VCaP (cell line): Measurements from ENCODE around the gene TRMT11.

Experiments
- H3K27ac ChIP-seq: fragments of 450-650 bp; 2 replicates; pipeline ENCODE4 v1.5.1; 2017
- TF ChIP-seq, protein P1 (sequence below): fragments of 450-650 bp; conservative IDR thresholded peaks from 2 replicates; pipeline ENCODE4 v1.5.1; 2017; ENCODE audit warnings: mild to moderate bottlenecking, moderate library complexity

The TRMT11 gene

DNA sequence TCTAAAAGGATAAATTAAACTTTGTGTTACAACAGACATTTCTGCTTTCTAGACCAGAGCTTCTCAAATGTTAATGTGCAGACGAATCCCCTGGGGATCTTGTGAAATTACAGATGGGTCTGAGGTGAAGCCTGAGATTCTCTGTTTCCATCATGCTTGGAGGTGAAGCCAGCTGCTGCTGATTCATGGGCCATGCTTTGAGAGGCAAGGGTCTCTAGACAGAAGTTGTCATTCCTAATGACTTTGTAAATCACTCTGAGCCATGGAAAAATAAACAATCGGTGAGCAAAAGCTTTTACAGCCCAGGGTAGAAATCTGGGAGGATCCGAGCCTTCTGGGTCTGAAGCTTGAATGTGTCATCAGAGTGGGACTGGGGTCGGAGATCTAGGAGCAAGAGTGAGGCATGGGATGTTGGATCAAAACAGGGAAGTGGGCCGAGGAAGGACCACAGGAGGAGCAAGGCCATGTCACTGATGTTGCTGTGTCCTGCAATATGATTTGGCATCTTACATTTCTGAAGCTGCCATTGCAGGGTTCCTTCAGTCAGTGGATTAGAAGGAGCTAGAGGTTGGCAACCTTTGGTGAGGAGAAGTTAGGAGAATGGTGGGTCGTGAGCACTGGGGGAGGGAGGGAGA is 77.3 kb downstream of the TRMT11 start:
- TF ChIP-seq, protein P1, sequence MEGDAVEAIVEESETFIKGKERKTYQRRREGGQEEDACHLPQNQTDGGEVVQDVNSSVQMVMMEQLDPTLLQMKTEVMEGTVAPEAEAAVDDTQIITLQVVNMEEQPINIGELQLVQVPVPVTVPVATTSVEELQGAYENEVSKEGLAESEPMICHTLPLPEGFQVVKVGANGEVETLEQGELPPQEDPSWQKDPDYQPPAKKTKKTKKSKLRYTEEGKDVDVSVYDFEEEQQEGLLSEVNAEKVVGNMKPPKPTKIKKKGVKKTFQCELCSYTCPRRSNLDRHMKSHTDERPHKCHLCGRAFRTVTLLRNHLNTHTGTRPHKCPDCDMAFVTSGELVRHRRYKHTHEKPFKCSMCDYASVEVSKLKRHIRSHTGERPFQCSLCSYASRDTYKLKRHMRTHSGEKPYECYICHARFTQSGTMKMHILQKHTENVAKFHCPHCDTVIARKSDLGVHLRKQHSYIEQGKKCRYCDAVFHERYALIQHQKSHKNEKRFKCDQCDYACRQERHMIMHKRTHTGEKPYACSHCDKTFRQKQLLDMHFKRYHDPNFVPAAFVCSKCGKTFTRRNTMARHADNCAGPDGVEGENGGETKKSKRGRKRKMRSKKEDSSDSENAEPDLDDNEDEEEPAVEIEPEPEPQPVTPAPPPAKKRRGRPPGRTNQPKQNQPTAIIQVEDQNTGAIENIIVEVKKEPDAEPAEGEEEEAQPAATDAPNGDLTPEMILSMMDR = no peak
- peak overlapping the region; percentile 63 for H3K27ac ChIP-seq

DNA sequence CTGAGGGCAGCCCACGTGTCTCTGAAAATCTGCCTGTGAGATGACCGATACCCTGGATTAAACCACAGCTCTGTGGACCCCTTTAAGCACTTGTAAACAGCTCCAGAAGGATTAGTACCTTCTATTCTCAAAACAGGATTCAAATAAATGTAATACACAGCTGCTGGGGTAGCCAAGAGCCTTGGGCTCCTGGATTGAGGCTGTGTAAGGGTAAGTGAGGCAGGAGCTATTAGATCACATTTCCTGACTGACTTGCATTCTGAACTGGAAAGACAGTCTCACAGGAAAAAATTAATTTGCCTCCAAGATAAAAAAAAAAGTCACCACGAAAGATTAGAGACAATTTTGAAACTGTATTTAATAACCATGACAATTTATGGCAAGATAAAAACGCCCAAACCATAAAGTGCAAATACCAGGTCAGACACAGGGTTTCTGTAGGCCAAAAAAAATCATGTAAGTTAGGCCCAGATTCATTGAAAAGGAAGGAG is 78.0 kb downstream of the TRMT11 start:
- H3K27ac ChIP-seq = peak overlapping the region; percentile 63

DNA sequence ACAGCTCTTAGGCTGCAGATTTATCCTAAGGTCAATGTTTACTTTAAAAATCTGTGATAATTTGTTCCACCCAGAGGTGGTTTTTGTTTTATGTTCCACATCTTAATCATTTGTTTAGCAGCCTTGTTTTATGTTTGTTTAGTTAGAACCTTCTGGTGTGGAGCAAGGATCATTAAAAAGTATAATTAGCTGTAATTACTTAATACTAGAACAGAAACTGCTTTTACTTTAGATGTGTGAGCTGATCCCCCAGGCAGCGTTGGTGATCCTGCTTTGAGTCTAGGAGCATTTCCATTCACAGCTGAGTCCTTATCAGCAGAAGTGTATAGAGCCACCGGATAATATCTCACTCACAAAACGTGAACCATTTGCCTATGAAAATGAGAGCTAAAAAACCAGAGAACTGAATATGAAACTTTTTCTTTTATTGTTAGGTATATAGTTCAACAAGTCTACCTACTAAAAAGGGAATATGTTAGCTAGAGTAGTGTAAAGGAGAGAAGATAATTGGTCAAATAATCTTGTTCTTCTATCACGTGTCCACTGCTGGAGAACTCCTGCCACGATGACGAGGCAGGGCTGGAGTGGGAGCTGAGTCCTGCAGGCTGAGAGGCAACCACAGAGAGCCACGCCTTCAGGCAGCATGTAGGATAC is 78.5 kb downstream of the TRMT11 start:
- peak overlapping the region; percentile 63 for H3K27ac ChIP-seq
- TF ChIP-seq, protein P1 = no peak

More for the DNA sequence above, 78.0 kb downstream of the TRMT11 start:
- TF ChIP-seq, protein P1 = no peak

DNA sequence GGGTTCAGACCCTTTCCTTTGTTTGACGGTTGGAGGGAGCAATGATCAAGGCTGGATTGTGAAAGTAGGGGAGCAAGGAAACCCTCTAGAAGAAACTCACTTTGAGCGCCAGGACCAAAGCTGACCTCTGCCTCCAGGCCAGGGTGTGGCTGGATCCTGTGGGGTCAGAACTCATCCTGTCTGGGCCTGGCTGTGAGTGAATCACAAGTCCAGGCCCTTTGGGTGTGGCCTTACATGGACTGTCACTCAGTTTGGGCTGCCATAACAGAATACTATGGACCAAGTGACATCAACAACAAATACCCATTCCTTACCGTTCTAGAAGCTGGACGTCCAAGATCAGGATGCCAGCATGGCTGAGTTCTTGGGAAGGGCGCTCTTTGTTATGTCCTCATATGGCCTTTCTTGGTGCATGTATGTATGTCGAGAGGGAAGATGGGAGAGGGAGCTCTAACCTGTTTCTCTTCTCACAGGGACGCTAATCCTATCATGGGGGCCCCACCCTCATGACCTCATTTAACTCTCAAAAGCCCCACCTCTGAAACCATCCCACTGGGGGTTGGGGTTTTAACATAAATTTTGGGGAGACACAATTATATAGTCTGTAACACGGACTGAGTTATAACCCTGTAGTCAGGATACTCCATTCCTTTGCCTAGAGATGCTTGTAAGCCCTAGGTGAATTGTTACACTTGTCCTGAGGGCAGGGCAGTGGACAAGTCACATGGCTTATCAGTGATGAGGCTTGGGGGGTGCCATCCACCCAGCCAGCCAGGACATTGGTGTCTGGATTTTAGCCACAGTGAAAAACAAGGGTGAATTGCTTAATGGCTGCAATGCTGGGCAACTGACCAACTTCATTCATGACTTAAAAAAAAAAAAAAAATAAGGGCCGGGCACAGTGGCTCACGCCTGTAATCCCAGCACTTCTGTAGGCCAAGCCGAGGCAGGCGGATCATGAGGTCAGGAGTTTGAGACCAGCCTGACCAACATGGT is 80.0 kb downstream of the TRMT11 start:
- TF ChIP-seq, protein P1 = no peak
- no peak overlapping the region for H3K27ac ChIP-seq

DNA sequence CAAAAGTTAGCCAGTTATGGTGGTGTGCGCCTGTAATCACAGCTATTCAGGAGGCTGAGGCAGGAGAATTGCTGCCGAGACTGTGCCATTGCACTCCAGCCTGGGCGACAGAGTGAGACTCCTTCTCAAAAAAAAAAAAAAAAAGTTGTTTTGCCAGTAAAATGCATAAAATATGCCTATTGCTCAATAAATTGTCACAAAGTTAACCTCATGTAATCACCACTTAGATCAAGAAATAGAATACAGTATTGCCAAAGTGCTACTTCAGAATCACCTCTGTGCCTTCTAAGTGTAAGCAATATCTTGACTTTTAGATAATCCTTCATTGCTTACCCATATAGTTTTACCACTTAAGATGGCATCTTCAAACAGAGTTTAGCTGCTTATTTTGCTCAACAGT is 80.7 kb downstream of the TRMT11 start:
- H3K27ac ChIP-seq = no peak overlapping the region
- TF ChIP-seq, protein P1 = no peak

DNA sequence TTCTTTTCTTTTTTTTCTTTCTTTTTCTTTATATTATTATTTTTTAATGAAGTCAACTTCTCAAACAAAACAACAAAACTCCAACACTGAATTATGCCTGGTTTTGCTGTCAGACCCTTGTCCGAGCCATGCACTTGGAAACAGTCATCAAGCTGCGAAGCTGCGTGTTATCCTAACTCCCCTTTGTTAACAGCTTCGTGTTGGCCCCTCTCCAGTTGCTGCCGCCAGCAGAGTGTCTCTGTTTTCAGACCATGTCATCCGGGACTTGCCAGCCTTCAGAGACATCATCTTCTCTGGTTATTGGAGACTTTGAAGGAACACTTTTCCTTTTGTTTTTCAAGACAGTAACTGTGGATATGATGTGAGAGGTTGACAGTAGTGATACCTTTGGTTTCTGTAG is 83.1 kb downstream of the TRMT11 start:
- TF ChIP-seq, protein P1 = no peak
- H3K27ac ChIP-seq = no peak overlapping the region
